ENCODE measurements around the gene TGFBR3.

Gene TGFBR3

DNA sequence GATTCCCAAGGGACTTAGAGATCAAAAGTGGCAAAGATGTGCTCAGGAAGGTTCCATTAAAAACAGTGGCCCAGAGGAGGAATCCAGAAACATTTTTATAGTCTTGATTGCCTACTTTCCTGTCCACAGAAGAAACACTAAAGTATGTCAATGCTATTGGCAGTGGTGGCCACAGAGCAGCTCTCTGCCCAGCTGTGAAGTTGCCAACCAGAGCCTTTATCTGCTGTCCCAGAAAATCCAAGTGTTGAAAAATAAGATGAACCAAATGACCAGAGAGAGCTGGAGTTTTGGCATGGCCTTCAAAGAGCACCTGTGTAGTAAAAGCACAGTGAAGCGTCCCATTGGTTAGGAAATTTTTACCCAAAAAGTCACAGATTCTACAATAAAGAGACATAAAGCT is 181.2 kb downstream of the TGFBR3 start:
- DNase-seq = no peak

DNA sequence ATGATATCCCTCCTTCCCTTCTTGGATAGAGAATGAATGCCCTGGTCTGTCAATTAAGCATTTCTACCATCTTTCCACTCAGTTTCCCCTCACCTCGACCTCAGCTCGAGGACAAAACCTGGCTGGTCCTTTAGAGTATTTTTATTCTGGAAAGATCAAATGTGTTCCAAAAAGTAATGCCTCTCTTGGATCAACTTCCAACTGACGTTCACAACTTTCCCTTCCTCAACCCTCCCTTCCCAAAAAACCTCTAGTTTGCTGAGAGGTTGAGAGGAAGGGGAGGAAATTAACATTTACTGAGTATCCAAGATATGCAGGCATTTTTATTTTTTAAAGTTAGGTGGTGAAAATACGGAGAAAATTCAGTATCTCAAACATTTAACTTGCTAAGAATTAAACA is 182.9 kb downstream of the TGFBR3 start:
- no peak for DNase-seq

- DNase-seq = no peak
These were observed 184.5 kb downstream of the TGFBR3 start for GRCh38 chr1:91701472-91701869.

GRCh38 chr1:91700771-91701471 is 185.0 kb downstream of the TGFBR3 start:
- no peak for DNase-seq

- DNase-seq = no peak
These were observed 185.6 kb downstream of the TGFBR3 start for GRCh38 chr1:91700332-91700731.

DNA sequence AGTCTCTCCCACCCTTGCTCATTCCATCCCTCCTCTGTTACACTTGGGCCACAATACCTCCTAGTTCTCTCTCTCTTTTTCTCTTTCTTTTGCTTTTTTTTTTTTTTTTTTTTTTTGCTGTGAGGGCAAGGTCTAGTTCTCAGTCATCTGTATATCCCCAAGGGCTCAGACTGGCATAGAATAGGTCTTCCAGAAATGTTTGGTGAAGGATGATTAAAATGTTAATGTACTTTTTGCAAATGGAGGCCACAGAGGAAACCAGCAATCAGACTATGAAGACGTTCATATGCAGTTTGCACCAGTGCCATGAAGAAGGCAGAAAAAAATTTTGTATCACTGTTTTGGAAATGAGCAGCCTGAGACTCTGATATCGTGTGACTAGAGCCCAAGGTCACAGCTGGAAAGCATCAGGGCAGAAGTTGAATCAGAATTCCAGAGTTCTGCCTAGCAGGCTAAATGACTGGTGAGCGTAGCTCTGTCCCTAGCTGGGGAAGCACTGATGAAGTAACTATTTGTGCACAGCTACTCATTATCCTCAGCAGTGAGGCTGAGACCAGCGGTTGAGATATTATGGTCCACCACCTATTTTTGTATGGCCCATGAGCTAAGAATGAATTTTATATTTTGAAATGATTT is 186.5 kb downstream of the TGFBR3 start:
- no peak for DNase-seq

DNA sequence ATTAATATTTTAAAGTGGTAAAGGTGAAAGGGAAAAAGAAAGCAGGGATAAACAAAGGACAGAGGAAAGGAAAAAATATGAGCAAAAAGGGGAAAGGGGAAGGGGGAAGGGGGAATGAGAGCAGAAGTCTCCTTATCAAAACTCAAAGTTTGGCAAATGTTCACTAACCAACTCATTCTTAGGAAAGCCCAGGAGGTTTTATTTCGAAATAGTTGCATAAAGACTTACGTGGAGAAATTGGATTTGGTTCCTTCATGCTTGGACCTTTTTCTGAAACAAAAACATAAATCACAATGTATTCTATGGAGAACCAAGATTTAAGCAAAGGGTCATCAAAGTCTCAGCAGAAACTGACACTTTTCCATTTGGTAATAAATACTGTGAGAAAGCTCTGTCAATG is 188.1 kb downstream of the TGFBR3 start:
- DNase-seq = no peak

DNA sequence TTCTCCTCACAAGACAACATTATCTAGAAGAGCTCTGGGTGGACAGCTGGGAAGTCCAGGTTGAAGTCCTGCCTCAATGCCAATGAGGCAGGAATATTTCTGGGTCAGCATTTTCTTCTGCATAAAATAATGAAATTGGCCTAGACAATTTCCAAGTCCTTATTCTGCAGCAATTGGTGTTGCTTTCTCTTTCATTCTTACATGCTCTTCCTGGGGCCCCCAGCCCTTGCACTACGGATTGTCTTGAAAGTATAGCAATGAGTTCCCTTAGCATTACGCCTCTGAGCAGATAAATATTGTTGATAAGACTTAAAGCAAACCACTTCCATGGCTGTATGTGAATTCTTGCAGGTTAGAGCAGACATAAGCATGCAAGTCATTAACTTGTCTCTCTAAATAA is 188.5 kb downstream of the TGFBR3 start:
- DNase-seq = peak; percentile 52

- DNase-seq = no peak
These were observed 189.6 kb downstream of the TGFBR3 start for GRCh38 chr1:91696321-91696720.

DNA sequence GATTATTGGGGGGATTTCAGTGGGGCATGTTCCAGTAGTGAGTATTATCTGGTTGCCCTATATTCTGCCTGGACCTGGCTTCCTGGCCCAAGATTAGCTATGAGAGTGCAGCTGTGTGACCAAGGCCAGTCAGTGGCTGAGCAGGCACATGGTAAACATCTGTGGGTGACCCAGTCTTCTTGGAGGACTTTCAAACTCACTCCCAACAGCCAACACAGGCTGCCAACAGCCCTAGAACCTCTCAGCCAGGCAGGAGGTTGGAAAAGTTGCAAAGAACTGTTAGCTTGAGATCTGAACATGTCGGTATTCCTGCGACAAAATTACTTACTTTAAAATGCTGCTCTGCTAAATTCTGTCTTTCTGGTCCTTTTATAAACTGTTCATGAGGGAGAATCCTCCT is 192.4 kb downstream of the TGFBR3 start:
- DNase-seq = no peak

GRCh38 chr1:91691525-91691924 is 194.4 kb downstream of the TGFBR3 start:
- no peak for DNase-seq

DNA sequence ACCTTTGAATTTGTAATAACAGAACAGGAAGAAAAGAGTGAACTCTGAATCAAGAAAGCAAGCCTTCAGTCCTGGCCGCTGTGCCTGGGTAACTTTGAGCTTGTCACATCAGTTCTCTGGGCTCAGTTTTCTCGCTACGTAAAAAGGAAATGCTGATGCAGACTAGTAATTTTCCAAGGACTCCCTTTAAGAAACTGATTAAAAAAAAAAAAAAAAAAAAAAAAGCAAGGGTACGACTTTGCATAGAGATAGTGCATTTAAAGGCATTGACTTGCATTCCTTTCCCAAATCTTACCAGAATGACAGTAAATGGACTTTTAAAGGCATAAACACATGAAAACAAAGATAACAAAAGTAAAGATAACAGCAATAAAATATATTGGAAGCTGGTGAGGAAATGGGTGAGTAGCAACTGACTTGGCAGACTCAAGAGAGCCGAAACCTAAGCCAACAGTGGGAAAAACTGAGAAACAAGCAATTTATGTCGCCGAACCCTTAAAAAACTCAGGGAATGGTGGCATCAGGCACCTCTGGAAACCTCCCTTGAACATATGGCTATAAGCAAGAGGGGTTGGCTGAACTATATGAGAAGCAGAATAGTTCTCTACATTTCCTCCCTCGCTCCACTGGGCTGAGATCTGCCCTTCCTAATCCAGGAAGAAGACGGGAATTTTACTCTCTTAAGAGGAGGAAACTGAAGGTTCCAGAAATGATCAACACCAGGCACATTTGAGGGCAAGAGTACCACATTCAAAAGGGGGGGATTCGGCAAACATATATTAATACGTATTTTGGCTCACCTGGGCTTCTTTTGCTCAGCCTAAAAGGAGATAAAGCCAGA is 196.1 kb downstream of the TGFBR3 start:
- no peak for DNase-seq

GRCh38 chr1:91687452-91687851 is 198.5 kb downstream of the TGFBR3 start:
- no peak for DNase-seq

GRCh38 chr1:91685994-91686393 is 200.0 kb downstream of the TGFBR3 start:
- no peak for DNase-seq

- DNase-seq = no peak
These were observed 201.3 kb downstream of the TGFBR3 start for GRCh38 chr1:91684481-91685196.

DNA sequence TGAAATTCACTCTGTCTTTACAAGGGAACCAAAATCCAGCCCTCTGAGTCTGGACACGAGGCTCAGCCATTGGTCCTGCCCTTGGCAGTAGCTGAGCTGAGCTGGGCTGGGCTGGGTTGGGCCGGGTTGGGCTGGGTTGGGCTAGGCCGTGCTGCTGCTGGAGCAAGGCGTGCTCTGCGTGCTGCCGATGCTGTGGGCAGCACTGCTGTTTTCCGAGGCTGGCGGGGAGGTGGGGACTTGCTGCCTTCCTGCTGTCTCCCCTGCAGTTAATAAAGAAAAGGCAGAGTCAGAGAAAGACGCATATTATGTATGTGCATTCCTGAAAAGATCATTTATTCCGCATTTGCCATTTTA is 202.4 kb downstream of the TGFBR3 start:
- DNase-seq = no peak

DNA sequence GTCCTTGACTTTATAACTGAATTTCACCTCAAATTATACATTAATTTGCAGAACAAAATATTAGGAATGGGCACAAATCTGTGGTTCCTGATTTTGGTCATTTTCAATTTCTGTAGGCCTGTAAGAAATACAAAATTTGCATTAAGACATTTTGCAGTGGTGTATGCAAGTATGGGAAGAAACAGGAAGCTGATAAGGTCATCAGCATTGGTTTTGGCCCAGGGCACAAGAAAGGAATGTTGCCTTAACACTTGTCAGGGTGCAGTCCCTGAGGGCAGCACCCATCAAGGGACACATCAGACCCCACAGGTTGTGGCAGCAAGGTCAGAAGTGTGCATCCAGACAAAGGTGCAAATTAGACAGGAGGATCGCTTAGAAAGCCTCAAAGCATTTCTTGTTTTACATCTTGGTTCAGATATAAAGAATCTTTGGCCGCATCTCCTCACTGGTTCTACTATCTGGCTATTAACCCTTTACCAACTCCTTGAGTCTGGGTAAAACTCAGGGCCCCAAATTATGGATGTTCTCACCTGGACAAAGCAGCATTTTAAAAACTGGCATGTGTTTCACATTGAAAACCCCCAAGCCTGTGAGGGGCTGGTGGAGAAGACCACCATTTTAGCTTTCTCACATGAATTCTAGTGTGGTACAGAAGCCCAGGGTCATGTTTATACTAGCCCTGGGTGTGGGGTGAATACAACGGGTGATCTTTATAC is 202.9 kb downstream of the TGFBR3 start:
- DNase-seq = no peak

DNA sequence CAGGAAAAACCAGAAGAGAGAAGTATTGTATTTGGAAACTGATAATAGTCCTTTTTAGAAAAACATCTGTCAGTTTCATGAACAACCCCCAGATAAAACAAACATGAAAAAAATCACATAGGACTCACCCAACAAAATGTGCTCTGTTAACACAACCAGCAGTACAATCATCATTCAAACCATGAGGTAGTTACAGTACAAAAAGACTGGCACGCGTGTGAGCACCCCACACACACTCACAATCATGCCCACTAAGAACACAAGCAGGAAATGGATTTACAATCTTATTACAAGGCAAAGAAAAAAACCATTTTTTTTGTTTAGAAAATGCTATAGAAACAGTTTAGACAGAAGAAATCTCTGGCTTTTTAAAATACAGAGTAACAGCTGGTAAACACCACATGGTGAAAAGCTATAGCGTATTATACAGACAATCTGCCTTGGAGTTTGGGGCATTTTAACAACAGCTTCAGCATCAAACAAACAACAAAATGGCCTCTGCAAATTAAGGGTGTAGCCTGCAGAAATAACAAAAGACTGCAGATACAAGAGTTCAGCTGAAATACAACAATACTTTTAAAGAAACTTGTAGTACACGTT is 205.3 kb downstream of the TGFBR3 start:
- DNase-seq = no peak

DNA sequence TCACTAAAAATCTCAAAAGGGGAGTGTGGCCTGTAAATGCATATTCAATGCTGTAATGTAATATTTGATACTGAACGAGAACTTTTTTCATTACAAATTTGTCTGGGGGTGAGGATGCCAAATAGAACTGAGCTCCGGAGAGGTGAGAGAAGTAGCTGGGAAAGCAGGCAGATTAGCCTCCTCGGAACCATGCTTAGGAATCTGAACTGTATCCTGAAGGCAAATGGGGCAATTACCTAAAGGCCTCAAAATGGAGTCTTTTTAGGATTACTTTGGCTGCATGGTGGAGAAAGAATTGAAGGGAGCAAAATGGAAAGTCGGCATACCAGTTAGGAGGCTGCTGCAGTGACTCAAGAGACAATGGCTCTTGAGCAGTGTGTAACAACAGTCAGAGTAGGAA is 206.5 kb downstream of the TGFBR3 start:
- no peak for DNase-seq

DNA sequence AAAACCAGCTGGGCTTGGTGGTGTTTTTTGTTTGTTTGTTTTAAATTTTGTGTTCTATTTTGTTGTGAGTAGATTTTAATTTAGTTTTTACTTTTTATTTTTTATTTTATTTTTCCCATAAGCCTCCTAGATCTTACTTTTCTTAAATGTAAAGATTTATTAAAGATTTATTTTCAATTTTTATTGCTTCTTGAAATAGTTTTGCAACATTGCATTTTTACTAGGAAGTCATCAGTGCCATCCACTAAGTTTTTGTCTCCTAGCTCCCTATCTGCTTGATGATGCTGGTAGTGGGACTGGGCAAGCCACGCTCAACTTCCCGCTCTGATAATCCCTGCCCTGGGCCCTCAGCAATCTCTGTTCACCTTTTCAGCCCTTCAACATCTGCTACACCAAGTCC is 209.9 kb downstream of the TGFBR3 start:
- no peak for DNase-seq

DNA sequence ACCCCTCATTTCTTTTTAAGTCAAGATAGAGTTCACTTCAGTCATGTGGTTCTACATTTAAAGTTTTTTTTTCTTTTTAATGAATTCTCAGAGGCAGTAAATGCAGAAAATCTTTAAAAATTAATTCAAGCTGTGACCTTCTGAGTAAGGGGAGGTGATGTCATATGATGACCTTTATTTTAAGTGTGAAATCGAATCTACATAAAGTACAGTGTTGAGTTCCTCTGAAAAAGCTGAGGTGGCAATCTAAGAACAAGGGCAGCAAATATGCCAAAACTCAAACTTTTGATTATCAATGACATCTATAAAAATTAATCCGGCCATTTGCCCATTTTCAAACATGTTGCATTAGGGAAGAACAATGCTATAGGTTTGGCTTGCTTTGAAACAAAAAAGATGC is 211.8 kb downstream of the TGFBR3 start:
- no peak for DNase-seq

DNA sequence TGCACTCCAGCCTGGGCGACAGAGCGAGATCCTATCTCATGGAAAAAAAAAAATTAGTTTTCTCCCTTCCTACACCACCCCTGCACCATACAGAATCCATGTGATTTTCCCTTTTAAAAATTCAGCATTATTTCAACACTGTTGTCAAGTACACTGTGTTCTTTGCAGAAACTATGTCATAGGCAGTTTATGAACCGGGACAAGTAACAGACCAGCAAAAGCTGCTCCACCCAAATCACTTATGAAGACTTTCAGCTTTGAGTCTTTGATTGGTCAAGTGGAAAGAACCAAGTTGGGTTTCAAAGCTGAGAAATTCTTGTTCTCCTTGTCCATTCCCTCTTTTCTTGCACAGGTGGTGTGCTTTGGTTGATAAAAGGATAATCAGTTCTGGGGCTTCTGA is 212.3 kb downstream of the TGFBR3 start:
- DNase-seq = no peak

Data from activated naive CD4-positive, alpha-beta T cell treated with anti-CD3 and anti-CD28 coated beads, Interleukin-2, amount 50 U/mL, for 16 hours (primary cell).